Renal cortex interstitium (tissue), 11 donors: ENCODE measurements around the gene KIF25. TPM values are rescaled to one million over a fixed set of nuclear protein-coding genes. Genes with fewer than 3 reads are reported as not detected.
A peak's percentile ranks its signal among the peaks of the same experiment; 100 is the strongest.

ENCODE experiments used
- DNase-seq, 11 donors: peaks; one replicate each; pipeline ENCODE4 v3.0.0-alpha.2; 2013; ENCODE audit warnings: low read depth in 9 of 11, low spot score in 4 of 11; ENCODE audit errors: extremely low read depth in 1 of 11
- polyA plus RNA-seq, 3 donors: library from polyadenylated mRNA; unstranded; fragments of 120-200 nt; gene quantifications; one replicate each; pipeline ENCODE4 v1.2.1, GENCODE V29; 2013; ENCODE audit not compliant: insufficient read length in 3 of 3

Gene KIF25
- polyA plus RNA-seq, 3 donors, result 0.30 to 0.53 (median 0.44) TPM

DNA sequence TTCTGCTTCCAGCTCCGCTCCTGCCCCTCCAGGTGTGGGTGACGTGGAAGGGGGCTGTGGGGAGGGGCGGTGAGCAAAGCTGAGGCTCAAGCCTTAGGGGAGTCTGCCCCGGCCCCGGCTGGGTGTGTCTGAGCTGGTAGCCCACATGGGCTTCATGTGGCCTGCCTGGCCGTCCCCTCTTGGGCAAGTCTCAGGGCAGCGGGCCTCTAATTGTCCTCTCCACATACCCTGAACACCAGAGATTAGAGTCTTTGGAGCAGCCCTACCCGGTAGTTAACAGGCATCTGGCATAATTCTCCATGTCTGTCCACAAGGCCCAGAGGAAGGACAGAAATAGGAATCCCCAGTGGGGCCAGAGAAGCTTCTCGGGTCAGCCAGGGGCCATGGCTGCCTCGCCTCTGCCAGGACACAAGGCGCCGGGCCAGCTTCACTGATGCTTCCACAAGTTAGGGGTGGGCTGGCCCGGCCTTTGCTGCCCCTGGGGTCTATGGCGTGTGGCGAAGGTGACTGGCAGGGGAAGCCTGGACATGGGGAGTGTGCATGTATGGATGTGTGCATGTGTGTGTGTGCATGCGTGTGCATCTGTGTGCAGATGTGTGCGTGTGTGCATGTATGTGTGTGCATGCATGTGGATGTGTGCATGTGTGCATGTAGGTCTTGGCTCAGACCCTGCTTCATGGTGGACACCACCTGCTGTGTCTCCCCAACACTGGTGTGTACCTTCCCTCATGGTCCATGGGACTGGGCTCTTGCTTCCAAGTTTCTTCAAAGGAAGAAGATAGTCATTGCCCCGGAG is 57.5 kb downstream of the KIF25 start:
- no peak for DNase-seq

DNA sequence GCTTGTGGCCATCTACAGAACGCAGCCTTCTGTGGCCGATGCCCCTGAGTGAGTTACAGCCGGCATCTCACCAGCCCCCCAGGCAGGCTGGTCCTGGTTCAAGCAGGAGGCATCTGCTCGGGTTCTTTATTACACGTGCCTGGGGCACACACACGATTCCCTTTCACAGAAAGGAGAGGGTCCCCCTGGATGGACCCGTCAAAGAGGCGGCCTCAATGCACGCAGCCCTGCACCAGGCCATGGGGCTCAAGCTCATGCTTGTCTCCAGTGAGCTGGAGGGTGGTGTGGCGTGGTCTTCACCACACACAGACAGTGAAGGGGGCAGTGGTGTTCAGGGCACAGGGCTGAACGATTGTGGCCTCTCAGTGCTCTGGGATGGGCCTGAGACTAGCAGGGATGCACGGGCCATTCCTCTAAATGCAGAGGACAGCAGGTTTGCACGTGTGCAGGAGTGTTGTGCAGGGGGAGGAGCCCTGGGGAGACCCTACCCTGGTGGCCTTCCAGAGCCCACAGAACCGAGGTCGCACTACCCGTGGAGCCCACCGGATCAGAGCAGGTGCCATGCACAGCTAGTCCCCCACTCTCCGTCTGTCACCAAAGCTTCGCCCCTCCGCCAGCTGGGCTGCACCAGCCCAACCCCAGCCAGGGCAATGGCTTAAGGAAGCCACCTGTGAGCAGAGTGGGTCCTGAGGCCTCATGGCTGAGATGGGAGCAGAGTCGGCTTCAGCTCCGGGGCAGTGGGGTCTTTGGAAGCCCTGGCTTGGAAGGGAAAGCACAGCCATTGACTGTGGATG is 58.4 kb downstream of the KIF25 start:
- DNase-seq, result no peak

DNA sequence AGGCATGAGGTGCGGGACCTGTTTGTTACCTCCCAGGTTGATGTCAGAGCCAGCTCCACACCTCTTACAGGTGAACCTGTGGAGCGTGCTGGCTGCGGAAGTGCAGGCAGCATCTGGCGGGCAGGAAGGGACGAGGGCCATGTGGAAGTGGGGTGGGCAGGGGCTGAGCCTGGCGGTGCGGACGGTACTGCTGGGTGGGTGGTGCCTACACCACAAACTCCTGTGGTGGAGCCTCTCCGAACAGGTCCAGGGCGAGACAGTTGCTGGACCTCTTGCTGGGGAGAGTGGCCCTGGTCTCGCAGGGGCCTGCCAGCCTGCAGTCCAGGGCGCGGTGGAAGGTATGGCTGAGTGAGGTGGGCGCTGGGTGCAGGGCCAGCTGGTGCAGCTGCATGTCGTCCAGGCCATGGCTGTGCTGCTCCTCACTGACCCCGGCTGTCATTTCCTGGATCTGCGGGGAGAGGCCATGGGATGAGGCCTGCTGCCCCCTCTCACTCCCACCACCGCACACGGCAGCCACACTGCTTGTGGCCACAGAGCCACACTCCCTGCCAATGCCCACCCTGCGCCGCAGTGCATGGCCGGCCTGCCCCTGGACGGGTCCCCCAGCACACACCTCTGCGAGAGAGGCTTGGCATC is 59.5 kb downstream of the KIF25 start:
- DNase-seq, result no peak

DNA sequence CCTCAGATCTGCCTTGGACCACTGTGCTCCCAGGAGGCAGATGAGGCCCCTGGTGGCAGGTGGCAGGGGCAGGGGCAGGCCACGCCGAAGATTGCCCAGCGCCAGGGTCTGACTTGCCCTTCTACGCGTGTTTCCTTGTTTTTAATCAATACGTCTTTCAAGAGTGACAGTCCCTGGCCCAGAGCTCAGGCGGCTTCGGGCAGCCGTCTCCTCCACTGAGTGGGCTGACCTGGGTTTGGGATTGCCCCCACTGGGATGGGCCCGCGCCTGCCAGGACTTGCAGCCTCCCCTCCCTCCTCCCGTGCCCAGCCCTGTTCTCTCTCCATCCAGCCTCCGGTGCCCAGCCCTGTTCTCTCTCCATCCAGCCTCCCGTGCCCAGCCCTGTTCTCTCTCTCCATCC is 60.4 kb downstream of the KIF25 start:
- DNase-seq, result no peak

DNA sequence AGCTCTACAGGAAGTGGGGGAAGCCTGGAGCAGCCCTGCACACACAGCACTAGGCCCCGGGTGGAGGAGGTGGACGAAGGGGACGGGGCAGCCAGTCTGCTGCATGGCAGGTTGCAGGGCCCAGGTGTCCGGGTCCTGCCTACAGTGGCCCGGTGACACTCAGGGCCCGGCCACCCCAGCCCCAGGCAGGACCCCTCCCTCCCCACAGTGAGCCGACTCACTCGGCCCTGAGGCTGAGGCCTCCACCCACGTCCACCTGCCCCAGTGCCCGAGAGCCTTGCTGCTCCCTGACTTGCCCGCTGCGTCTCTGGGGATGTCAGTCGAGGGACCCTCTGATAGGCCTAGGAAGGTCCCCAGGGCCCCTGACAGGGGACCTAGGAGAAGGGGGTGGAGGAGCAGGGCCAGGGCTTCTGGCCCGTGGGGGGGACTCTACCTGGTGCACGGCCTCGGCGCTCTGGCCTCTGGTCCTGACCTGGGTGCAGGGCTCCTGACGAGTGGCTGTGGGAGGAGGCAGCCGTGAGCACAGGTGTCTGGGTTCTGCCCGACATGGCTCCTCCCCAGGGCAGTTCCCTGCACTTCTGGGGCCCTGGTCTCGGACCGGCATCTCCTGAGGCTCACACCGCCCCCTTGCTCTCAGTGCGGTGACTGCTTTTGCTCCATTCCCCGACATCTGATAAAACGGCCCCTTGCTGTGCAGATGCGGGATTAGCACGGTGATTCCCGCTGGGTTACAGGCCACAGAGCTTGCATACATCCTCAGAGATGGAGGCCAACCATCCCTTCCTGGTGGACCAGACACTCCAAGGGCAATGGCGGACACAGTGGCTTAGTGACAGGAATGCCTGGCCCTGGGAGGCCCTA is 61.5 kb downstream of the KIF25 start:
- no peak for DNase-seq

DNA sequence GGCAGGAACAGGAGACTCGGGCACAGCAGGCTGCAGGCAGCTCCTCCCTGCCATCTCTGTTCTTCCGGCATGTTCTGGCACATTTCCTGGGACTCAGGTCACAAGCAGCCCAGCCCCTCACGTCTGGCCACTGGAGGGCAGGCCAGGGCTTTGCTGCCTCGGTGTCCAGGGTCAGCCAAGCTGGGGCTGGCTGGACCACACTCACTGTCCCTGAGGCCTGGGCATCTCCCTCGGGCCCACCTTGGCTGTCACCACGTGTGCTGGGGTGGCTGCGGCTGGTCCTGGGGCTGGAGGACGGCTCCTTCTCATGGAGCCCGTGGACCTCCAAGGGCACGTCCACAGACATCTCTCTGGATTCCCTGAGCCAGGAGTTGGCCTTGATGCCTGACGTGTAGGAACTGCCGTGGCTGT is 63.1 kb downstream of the KIF25 start:
- peak in 5 of 11 donors; percentile 43 to 57 (median 45) for DNase-seq

DNA sequence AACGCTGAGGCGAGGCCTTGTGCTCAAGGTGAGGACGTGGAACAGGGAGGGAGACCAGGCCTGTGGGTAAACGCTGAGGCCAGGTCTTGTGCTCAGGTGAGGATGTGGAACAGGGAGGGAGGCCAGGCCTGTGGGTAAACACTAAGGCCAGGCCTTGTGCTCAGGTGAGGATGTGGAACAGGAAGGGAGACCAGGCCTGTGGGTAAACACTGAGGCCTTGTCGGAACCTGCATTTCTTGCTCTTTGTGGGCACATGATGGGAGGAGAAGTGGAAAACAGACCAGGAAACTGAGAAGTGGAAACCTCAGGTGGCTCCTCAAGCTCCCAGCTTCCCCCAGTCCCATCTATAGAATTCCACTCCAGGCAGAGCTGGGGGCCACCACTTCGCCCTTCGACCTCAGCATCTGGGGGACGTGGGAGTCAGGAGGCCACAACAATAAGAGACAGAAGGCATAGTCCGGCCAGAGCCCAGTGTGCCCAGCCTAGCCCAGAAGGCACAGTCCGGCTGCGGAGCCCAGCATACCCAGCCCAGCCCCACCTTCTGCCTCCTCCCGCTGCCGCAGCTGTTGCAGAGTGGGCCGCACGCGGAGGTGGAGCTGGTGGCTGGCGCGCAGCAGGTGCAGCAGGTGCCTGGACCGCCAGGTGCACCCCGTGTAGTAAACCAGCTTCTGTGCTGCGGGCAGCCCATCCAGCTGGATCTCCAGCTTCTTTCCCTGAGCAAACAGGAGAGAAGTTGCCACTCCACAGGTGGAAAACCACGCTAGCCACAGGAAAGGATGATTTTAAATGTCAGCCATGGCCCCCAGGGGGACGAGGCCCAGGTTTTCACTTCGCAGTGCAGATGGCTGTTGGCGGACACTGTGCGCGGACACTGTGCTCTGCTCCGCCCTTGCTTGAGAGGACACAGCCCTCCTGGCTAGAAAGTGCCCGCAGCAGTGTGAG is 64.1 kb downstream of the KIF25 start:
- no peak for DNase-seq

DNA sequence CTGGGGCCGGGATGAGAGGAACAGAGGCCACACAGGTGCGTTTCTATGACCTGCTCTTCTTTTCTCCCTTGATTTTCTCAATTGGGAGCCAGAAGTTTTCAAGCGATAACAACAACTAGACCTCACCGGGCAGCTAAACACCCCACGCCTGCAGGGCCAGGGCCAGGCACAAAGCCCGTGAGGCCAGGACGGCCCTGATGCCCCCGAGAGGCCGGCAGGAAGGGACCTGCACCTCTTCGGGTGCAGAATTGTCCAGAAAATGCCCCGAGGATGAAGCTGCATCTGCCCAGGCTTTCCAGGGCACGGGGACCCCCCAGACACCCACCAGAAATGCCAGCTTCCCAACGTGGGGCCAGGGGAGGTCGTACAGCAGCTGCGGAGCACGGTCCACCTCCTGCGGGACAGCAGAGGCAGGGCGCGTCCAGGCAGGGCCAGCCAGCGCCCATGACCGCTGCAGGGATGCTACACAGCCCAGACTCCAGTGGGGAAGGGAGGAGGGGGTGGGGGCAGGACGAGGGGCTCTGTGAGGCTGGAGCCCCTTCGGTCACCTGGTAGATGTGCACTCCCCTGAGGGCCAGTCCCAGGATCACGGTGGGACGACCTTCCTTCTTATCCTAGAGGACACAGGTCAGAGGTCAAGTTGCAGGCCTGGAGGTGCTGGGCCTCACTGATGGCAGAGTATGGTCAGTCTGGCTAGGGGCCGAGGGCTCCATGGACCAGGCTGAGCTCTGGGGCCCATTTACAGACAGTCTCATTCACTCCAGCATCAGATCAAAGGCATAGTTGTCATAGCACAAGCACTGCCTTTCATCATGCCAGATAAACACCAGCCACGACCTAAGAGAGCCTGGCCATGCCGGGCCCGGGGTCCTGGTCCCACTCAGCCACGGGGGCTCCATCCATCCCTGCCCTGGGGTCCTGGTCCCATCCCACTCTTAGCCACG is 65.1 kb downstream of the KIF25 start:
- no peak for DNase-seq

DNA sequence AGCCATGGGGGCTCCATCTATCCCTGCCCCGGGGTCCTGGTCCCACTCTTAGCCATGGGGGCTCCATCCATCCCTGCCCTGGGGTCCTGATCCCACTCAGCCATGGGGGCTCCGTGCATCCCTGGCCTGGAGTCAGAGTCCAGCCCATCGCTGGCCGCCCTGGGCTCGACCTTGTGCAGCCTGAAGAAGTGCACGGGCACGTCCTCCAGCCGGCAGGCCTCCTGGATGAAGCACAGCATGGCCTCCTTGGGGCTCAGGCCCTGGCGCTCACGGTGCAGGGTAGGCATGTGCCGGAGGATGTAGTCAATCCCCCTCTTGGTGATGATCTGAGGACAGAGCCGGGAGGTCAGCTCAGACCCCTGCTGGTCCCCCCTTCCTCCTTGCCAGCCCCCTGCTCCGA is 66.0 kb downstream of the KIF25 start:
- no peak for DNase-seq

DNA sequence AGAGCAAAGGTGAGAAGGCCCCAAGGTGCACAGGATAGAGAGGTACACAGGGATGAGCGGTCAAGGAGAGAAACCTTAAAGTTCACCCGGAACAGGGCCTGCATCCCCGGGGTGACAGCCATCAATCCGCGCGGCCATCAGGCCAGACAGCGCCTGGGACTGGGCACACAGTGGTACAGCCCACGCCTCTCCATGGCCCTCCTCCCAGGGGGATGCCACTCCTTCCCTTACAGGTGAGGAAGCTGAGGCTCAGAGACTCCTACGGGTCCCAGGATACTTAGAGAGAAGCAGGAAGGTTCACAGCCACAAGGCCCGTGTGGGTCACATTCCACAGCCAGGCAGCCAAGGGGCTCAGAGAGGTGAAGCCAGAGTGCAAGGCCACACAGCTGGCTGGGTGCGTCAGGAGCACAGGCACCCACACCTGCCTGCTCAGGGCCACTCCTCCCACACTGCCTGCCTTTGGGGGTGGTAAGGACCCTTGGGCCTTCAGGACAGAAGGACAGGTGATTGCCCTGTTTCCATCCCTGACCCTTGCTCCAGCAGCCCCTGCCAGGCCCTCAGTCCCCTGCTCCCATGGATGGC is 66.8 kb downstream of the KIF25 start:
- no peak for DNase-seq

DNA sequence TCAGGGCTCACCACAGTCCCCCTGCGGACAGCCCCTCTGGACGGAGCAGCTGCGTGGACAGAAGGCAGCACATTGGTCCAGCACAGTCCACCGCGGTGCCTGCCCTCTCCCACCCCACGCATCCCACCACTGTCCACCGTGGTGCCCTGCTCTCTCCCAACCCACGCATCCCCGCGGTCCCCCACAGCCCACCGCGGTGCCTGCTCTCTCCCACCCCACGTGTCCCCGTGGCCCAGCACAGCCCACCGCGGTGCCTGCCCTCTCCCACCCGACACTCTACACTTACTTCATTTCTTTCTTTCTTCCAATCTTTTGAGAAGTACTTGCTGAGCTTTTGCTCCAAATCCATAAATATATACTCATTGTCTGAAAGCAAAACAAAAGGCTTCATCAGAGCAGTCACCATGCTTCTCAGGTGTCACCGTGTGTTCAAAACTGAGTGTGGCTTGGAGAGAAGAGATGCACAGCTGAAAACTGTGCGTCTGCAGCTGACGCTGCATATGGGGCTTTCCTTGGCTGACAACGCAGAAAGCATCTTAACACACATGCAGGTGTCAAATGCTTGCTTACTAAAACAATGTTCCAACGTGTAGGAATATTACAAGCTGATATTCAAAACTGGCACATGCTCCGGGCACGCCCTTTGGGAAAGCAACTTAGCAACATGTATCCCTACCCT is 69.7 kb downstream of the KIF25 start:
- DNase-seq, result no peak

DNA sequence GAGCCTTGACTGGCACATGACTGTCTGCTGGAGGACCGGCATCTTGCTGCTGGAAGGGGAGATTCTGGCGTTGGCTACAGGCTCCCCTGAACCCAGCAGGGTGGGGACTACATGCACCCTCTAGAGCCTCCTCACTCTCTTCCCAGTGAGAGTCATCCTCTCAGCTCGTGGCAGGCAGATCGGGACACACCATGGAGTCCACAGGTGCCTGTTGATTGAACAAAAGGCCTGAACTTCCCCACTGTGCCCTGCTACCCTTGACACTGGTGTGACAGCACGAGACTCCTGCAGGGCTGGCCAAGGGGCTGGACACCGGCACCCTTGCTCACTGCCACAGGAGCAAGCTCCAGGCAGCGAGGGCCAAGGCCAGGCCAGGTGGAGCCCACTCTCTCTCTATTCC is 73.3 kb downstream of the KIF25 start:
- DNase-seq, result no peak

DNA sequence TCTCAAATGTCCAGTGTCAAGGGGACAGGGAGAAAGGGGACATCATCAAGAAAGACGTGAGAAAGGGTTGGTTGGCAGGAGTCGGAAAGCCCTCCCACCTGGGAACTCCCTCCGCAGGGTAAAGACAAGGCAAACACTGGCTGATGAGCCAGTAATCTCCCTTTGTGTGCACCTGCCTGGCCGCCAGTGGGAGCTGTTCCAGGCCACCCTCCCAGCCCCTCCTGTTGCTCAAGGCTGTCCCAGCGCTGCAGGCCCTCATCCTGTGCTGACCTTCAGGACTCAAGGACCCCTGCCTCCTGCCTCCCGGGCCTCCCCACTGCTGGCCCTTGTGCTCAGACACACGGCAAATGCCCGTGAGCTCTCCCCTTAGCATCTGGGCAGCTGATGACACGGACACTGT is 74.1 kb downstream of the KIF25 start:
- DNase-seq, result no peak

DNA sequence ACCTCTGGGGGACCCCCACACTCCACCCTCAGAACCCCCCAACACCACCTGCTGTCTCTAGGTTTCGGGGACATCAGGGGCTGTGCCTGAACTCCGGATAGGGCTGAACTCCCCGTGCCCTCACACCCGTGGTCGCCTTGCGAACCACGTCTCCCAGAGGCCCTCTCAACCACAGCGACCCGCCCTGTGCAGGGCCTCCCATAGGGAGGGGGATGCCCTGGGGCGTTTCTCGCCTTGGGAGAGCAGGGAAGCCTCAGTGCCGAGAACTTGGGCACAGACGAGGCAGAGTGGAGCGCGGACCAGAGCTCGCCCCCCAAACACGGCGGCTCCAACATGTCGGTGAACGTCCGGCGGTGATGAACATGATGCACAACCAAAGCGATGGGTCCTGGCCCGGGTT is 74.8 kb downstream of the KIF25 start:
- DNase-seq, result no peak

DNA sequence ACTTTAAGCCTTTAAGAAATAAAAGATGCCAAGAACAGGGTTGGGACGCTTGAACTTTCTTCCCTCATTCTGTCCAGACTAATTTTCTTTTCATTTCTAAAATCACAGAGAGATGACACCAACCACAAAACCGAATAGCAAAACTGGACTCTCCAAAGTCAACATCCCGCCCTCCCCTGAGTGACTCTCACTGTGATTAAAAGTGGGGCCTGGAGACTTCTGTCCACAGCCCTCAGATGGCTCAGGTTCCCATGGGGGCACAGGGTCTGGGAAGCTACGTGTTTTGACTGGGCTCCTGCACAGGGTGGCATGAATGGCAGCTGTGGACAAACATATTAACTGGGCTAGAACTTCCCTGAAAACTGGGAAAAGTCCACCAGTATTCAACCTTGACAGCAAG is 75.3 kb downstream of the KIF25 start:
- DNase-seq, result no peak
